ENCODE results near the gene CELF1. TPM values are rescaled to one million over a fixed set of nuclear protein-coding genes. Genes with fewer than 3 reads are reported as not detected.
A peak's percentile ranks its signal among the peaks of the same experiment; 100 is the strongest.

Gene CELF1
- total RNA-seq, 1 donor from 2014 or later: 75.9 TPM

GRCh38 chr11:47488111-47488510 lies 64.8 kb downstream of the CELF1 start:
- no peak for DNase-seq (ENCODE audit: low read depth, low spot score)

DNA sequence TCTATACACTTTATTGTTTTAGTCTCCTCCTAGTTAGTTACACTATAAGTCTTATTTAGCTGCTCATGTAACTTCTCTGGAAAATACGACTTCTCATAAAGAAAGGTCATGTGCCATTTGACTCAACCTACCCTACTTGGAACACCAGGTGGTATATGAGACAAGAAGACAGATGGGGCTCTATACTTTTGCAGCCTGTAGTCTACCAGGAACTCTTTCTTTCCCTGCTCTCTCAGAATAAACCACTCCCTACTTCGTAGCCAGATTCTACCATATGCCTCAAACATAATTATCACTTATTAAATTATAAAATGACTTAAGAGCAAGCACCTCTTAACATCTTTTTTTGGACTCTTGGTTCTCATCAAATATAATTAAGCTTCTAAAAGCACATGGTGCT lies 65.5 kb downstream of the CELF1 start:
- no peak for DNase-seq (ENCODE audit: low read depth, low spot score)

DNA sequence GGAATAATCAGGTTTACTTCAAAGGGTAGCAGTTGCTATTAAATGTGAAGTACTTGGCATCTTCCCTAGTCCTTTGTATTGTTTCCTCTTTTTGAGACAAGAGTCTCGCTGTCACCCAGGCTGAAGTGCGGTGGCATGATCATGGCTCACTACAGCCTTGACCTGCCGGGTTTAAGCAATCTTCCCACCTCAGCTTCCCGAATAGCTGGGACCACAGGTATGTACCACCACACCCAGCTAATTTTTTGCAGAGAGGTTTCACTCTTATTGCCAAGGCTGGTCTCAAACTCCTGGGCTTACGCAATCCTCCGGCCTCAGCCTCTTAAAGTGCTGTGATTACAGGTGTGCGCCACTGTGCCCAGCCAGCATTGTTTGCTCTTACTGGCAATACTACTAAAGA lies 67.8 kb downstream of the CELF1 start:
- DNase-seq (ENCODE audit: low read depth, low spot score): no peak

- DNase-seq (ENCODE audit: low read depth, low spot score): no peak
These were observed 69.5 kb downstream of the CELF1 start for GRCh38 chr11:47483457-47483856.

DNA sequence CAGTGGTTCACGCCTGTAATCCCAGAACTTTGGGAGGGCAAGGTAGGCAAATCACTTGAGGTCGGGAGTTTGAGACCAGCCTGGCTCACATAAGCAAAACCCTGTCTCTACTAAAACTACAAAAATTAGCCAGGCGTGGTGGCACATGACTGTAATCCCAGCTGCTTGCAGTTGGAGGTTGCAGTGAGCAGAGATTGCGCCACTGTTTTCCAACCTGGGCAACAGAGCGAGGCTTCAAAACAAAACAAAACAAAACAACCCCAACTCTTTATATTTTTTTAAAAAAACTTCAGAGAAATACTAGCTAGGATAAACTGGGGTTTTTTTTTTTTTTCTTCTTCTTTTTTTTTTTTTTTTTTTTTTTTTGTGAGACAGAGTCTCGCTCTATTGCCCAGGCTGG lies 72.2 kb downstream of the CELF1 start:
- DNase-seq (ENCODE audit: low read depth, low spot score): no peak

- DNase-seq (ENCODE audit: low read depth, low spot score): no peak
These were observed 74.1 kb downstream of the CELF1 start for GRCh38 chr11:47478651-47479329.

- no peak for DNase-seq (ENCODE audit: low read depth, low spot score)
These were observed 75.2 kb downstream of the CELF1 start for GRCh38 chr11:47477753-47478152.

DNA sequence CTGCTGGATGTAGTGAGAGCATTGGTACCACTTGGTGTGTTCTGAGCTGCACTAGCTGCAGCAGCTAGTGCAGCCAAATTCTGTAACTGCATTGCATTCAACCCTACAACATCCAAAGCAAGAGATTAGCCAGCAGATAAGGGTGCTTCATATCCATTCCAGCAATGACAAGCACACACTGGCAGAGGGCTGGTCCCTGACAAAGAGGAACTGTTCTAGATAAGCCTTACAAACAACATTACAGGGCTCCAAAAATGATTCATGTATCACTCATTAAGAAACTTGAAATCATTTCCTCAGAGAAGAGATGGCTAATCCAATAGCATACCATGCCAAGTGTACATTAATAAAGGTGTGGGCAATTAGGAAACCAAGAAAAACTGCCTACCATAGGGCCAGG lies 75.6 kb downstream of the CELF1 start:
- DNase-seq (ENCODE audit: low read depth, low spot score): peak; percentile 19

DNA sequence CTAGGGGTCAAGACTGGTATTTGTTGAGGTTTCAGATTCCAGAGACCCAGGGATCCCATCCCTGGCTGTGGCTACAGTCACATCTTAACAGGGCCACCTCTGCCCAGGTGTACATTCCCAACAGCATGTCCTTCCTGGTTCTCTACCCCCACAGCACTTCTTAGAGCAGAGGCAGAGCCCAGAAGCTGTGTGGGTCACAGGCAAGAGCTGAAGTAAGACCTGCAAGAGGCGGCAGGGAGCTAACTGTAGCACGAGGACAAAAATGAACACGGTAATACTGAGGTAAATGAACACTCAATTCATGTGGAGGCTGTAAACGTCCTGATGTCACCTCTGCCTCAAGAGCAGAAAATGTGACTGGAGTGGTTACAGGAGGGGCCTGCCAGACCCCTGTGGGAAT lies 82.3 kb downstream of the CELF1 start:
- DNase-seq (ENCODE audit: low read depth, low spot score): no peak

GRCh38 chr11:47469361-47470179 lies 83.4 kb downstream of the CELF1 start:
- no peak for DNase-seq (ENCODE audit: low read depth, low spot score)

- DNase-seq (ENCODE audit: low read depth, low spot score): no peak
These were observed 84.2 kb downstream of the CELF1 start for GRCh38 chr11:47468598-47469214.

DNA sequence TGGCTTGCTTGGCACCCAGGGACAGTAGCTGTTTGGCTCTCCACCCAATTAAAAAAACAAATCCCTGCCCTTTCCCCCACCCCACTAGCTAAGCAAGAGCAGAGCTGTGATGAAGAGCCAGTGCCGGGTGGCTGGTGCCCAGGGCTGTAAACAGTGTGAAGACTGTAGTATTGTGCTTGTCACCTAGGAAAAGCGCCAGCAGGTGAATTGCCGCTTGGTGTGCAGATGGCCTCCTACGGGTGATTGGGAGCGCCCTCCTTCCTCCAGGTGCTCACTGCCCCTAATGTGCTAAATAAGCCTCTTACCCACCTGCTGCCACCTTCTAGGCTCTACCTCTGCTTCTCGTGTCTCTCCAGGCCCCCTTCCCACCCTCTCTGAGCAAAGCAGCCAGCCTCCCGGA lies 85.6 kb downstream of the CELF1 start:
- DNase-seq (ENCODE audit: low read depth, low spot score): no peak

GRCh38 chr11:47466701-47467250 lies 86.2 kb downstream of the CELF1 start:
- DNase-seq (ENCODE audit: low read depth, low spot score): peak; percentile 29

DNA sequence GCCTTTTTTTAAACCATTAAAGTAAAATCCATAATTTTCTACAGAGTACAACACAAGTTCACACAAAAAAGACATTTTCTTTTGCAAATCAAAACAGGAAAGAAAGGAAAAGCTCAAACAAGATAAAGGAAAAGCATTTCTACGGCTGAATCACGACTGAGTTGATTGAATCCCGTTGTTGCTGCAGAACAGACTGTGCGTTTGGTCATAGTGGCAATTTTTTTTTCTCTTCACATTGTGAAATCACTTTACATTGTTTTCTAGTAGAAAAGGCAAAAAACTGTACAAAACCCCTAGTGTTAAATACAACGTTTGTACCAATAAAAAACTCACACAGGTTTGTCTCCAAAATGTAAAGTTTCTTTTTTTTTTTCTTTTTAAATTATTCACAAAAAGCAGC lies 86.7 kb downstream of the CELF1 start:
- peak; percentile 27 for DNase-seq (ENCODE audit: low read depth, low spot score)

- DNase-seq (ENCODE audit: low read depth, low spot score): no peak
These were observed 88.4 kb downstream of the CELF1 start for GRCh38 chr11:47464483-47464882.

GRCh38 chr11:47461876-47462275 lies 91.1 kb downstream of the CELF1 start:
- no peak for DNase-seq (ENCODE audit: low read depth, low spot score)

- no peak for DNase-seq (ENCODE audit: low read depth, low spot score)
These were observed 92.2 kb downstream of the CELF1 start for GRCh38 chr11:47460571-47461235.

- peak; percentile 59 for DNase-seq (ENCODE audit: low read depth, low spot score)
These were observed 98.7 kb downstream of the CELF1 start for GRCh38 chr11:47454258-47454671.

DNA sequence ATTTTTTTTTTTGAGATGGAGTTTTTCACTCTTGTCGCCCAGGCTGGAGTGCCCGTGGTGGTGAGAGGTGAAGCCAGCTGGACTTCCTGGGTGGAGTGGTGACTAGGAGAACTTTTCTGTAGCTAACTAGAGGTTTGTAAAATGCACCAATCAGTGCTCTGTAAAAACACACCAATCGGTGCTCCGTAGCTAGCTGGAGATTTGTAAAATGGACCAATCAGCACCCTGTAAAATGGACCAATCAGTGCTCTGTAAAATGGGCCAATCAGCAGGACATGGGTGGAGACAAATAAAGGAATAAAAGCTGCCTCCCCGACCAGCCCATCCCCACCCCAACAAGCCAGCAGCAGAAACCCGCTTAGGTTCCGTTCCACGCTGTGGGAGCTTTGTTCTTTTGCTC lies 99.6 kb downstream of the CELF1 start:
- DNase-seq (ENCODE audit: low read depth, low spot score): no peak

DNA sequence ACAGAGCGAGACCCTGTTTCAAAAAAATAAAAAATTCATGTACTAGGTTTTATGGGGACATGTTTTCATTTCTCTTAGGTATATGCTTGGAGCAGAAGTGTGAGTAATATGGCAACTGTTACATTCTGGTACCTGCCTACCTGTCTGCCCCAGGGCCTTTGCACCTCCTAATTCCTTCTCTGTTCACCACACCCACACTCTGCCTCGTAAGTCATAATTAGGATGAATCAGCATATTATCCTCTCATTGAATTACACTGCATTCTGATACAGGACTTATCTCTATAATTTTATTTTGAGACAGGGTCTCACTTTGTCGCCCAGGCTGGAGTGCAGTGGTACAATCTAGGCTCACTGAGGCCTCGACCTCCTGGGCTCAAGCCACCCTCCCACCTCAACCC lies 100.9 kb downstream of the CELF1 start:
- no peak for DNase-seq (ENCODE audit: low read depth, low spot score)

GRCh38 chr11:47451436-47451835 lies 101.5 kb downstream of the CELF1 start:
- DNase-seq (ENCODE audit: low read depth, low spot score): no peak

GRCh38 chr11:47449541-47449940 lies 103.4 kb downstream of the CELF1 start:
- no peak for DNase-seq (ENCODE audit: low read depth, low spot score)
